Measurements from ENCODE around the gene GLB1L. TPM values are rescaled to one million over a fixed set of nuclear protein-coding genes. Genes with fewer than 3 reads are reported as not detected.

The GLB1L gene
- total and polyA plus RNA-seq, 8 donors: 0.58 to 31.4 (median 3.1) TPM; not detected in 1

DNA sequence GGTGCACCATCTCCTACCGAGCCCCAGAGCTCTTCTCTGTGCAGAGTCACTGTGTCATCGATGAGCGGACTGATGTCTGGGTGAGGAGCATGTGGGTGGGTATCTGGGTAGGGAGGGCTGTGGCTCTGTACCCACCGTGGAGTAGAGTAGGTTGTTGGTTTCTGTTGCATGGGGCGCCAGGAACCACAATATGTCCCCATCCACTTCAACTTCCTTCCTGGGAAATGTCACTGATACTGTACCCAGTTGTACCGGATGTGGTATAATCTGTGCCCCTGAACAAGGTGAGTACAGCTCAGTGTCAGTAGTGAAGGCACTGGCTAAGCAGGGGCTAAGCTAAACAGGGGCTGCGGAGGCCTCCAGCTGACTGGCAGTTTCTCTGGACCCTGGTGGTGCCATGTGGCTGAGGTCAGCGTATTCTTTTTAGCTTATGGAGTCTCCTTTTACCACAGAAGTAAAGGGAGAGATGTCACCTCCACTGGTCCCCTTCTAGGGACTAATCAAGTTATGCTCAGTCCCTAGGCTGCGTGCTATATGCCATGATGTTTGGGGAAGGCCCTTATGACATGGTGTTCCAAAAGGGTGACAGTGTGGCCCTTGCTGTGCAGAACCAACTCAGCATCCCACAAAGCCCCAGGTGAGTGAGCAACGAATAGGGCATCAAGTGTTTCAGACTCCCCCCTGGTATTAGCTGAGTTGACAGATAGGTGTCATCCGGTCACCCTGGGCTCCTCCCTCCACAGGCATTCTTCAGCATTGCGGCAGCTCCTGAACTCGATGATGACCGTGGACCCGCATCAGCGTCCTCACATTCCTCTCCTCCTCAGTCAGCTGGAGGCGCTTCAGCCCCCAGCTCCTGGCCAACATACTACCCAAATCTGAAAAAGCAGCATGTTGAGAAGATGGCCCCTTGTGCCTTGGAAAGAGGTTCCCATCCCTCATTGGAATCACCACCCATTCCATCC, 2.7 kb upstream of the GLB1L start:
- peak; percentile 31 to 57 for DNase-seq
- Histone ChIP-seq H3K27ac (peak overlapping the region; percentile 86 to 98 (median 94)), H3K9me3 (no peaks in the 10 kb centered on the region), H3K4me1 (peaks cover 67 to 86% (median 84%) of the 10 kb centered on the region in 4 donors), H3K4me3 (peak overlapping the region in 2 of 4 donors; percentile 26 to 41), H3K36me3 (peaks cover 14 to 43% (median 28%) of the 10 kb centered on the region in 4 donors), H3K27me3 (no peaks in the 10 kb centered on the region)
- 81 to 85% (median 82%) methylated on average over 14 to 17 of the region's 17 CpGs for WGBS, 5 donors
- intact Hi-C loops (cut with DNase I; ENCODE audit: low total_unique reads): no loop called here
- no peak for TF ChIP-seq EP300 (IDR thresholded peaks at IDR 0.05)
- peak in 2 of 3 donors; percentile 38 to 55 for TF ChIP-seq POLR2AphosphoS5 (IDR thresholded peaks at IDR 0.05)

DNA sequence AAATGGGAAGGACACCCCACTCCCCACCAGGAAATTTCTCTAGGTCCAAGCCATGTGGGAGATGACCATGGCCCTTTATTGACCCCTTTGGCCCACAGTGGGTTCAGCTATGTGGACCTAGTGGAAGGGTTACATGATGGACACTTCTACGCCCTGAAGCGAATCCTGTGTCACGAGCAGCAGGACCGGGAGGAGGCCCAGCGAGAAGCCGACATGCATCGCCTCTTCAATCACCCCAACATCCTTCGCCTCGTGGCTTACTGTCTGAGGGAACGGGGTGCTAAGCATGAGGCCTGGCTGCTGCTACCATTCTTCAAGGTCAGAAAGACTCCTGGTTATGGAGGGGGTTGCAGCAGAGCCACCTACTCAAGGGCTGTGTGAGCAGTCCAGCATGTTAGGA, 1.3 kb upstream of the GLB1L start:
- peaks cover 55 to 72% (median 70%) of the 10 kb centered on the region in 4 donors for H3K4me1 ChIP-seq
- WGBS, 5 donors: 90 to 96% (median 94%) methylated on average over 10 of the region's 10 CpGs
- DNase-seq: no peak
- no peaks in the 10 kb centered on the region for H3K27me3 ChIP-seq
- H3K4me3 ChIP-seq: no peak overlapping the region
- H3K27ac ChIP-seq: peak overlapping the region in 4 of 5 donors; percentile 94 to 98 (median 98)
- H3K9me3 ChIP-seq: no peaks in the 10 kb centered on the region
- intact Hi-C loops (cut with DNase I; ENCODE audit: low total_unique reads): no loop called here
- peaks cover 14 to 41% (median 28%) of the 10 kb centered on the region in 4 donors for H3K36me3 ChIP-seq
- TF ChIP-seq, protein P1, sequence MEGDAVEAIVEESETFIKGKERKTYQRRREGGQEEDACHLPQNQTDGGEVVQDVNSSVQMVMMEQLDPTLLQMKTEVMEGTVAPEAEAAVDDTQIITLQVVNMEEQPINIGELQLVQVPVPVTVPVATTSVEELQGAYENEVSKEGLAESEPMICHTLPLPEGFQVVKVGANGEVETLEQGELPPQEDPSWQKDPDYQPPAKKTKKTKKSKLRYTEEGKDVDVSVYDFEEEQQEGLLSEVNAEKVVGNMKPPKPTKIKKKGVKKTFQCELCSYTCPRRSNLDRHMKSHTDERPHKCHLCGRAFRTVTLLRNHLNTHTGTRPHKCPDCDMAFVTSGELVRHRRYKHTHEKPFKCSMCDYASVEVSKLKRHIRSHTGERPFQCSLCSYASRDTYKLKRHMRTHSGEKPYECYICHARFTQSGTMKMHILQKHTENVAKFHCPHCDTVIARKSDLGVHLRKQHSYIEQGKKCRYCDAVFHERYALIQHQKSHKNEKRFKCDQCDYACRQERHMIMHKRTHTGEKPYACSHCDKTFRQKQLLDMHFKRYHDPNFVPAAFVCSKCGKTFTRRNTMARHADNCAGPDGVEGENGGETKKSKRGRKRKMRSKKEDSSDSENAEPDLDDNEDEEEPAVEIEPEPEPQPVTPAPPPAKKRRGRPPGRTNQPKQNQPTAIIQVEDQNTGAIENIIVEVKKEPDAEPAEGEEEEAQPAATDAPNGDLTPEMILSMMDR (IDR thresholded peaks at IDR 0.05): no peak
- no peak for TF ChIP-seq POLR2A (IDR thresholded peaks at IDR 0.05)
- no peak for TF ChIP-seq EP300 (IDR thresholded peaks at IDR 0.05)
- no peak for TF ChIP-seq POLR2AphosphoS5 (IDR thresholded peaks at IDR 0.05)

GRCh38 chr2:219245899-219246230, 621 bp upstream of the GLB1L start:
- peak overlapping the region; percentile 91 to 98 (median 97) for H3K27ac ChIP-seq
- peak overlapping the region; percentile 77 to 95 (median 82) for H3K4me3 ChIP-seq
- intact Hi-C loops (cut with DNase I; ENCODE audit: low total_unique reads): no loop called here
- H3K4me1 ChIP-seq: peaks cover 49 to 65% (median 63%) of the 10 kb centered on the region in 4 donors
- peaks cover 8 to 34% (median 22%) of the 10 kb centered on the region in 4 donors for H3K36me3 ChIP-seq
- no peak for DNase-seq
- no peaks in the 10 kb centered on the region for H3K27me3 ChIP-seq
- TF ChIP-seq, protein P1 (IDR thresholded peaks at IDR 0.05): no peak
- TF ChIP-seq EP300 (IDR thresholded peaks at IDR 0.05): no peak
- no peak for TF ChIP-seq POLR2A (IDR thresholded peaks at IDR 0.05)
- H3K9me3 ChIP-seq: no peaks in the 10 kb centered on the region
- 11 to 18% (median 16%) methylated on average over 6 to 10 of the region's 10 CpGs for WGBS, 5 donors

- Histone ChIP-seq H3K9me3 (no peaks in the 10 kb centered on the region), H3K27ac (peak overlapping the region; percentile 91 to 98 (median 97)), H3K4me1 (peaks cover 38 to 54% (median 52%) of the 10 kb centered on the region in 4 donors), H3K4me3 (peak overlapping the region; percentile 77 to 95 (median 82)), H3K36me3 (peaks cover 0 to 29% (median 15%) of the 10 kb centered on the region in 4 donors), H3K27me3 (no peaks in the 10 kb centered on the region)
- WGBS, 5 donors: 29 to 45% (median 41%) methylated on average over 6 of the region's 6 CpGs
- intact Hi-C loops (cut with DNase I; ENCODE audit: low total_unique reads): no loop called here
- no peak for TF ChIP-seq POLR2A (IDR thresholded peaks at IDR 0.05)
- no peak for DNase-seq
Measured at GRCh38 chr2:219244789-219245147, 476 bp downstream of the GLB1L start.

DNA sequence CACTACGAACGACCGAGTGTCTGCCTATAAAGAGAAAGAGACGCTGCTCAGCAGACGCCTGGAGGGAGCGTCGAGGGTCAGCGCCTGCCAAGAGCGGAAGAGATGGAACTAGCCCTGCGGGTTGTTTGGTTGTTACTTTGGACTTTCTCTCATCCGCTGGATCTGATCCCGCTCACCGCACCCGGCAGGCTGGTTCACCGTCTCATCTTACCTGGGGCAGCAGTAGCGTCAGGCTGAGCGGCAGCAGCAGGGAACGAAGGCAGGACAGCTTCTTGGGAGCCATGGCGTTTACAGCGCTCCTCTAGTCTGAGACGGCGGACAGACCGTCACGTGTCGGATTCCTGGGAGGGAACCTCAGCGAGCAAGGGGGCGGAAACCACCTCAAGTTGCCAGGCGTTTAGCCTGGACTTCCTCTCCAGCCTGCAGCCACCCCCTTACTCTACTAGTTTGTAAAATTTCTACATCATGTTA, 1.9 kb downstream of the GLB1L start:
- peak overlapping the region in 1 of 5 donors; percentile 27 for H3K27ac ChIP-seq
- no peaks in the 10 kb centered on the region for H3K9me3 ChIP-seq
- TF ChIP-seq EP300 (IDR thresholded peaks at IDR 0.05) (no peak), POLR2AphosphoS5 (IDR thresholded peaks at IDR 0.05) (no peak), POLR2A (IDR thresholded peaks at IDR 0.05) (no peak)
- TF ChIP-seq, protein P1 (IDR thresholded peaks at IDR 0.05): no peak
- DNase-seq: peak in 1 of 2 donors; percentile 50
- intact Hi-C loops (cut with DNase I; ENCODE audit: low total_unique reads): no loop called here
- H3K4me1 ChIP-seq: peaks cover 23 to 40% (median 38%) of the 10 kb centered on the region in 4 donors
- peaks cover 5 to 37% (median 20%) of the 10 kb centered on the region in 4 donors for H3K36me3 ChIP-seq
- no peaks in the 10 kb centered on the region for H3K27me3 ChIP-seq
- 40 to 53% (median 45%) methylated on average over 24 to 28 of the region's 28 CpGs for WGBS, 5 donors
- peak overlapping the region; percentile 4 to 25 (median 21) for H3K4me3 ChIP-seq
